Raji (cell line): ENCODE data around the gene SH3RF3.

Experiments used
- POLR2A ChIP-seq: IDR thresholded peaks from 2 replicates; pipeline ENCODE4 v1.6.1; 2011; ENCODE audit warnings: low read depth, low read length, control low read depth; ENCODE audit not compliant: insufficient read depth

Gene SH3RF3

DNA sequence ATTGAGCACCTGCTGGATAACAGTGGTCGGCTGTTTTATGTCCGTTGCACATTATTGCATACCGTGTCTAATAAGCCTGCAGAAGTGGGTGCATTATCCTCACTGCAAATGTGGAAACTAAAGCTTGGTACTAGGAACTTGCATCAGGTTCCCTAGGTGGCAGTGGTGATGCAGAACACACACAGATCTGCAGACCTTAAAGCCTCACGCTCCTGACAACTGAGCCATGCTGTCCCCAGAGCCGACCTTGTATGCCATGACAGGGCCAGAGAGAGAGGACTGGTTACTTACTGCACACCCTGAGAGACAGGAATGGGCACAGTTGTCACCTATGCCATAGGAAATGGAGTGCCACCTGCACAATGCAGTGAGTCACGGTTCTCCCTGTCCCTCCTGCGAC lies 151.8 kb downstream of the SH3RF3 start:
- TF ChIP-seq POLR2A: no peak

DNA sequence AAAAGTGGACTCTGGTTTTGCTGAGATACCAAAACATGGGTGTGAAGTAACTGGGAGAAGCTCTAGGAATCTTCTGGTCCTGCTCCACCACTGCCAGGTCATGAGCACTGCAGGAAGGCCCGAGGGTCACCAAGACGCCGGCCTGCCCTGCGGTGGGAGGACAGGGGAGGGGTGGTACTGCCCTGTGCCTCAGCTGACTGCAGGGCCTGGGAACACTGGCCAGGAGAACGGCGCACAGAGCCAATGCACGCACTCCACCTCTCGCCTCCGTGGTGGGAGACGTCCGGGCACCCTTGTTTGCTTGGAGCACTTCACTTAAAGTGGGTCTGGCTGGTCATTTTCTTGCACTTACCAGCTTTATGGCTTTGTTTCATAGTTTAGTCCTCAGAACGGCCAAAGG lies 153.4 kb downstream of the SH3RF3 start:
- TF ChIP-seq POLR2A: no peak

DNA sequence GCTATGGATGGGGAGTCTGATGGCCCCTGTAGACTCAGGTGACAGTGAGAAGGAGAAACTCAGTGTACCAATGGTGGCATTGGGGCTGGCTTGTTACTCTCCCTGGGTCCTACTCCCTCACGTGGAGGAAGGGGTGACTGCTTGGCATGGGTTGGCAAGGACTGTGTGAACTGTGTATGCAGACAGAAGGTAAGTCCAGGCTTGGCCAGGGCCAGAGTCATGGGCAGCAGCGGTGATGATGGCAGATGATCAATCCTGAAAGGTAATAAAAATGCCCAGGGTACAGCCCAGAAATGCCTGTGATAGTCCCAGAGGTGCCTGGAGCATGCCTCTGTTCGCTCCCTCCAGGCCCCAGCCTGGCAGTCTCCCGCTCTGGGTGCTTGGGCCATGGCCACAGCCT lies 153.9 kb downstream of the SH3RF3 start:
- no peak for TF ChIP-seq POLR2A

GRCh38 chr2:109284826-109285225 lies 155.8 kb downstream of the SH3RF3 start:
- no peak for TF ChIP-seq POLR2A

DNA sequence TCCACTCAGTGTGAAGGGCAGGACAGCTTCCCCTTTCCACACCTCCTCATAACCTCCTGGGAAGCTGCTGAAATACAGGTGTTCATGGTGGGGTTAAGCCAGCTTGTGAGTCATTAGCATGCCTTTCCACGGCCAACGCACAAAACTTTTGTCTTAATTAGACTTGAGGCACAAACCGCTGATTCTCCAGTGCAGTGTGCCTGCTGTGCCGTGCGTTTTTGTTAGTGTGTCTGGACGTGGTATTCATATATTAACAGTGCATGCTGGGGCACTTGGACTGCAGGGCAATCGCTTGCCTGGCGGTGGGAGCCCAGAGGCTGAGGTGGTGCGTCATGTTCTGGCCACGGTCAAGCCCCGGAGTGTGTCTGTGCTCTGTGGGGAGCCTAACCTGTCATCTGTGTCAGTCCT lies 156.2 kb downstream of the SH3RF3 start:
- no peak for TF ChIP-seq POLR2A

DNA sequence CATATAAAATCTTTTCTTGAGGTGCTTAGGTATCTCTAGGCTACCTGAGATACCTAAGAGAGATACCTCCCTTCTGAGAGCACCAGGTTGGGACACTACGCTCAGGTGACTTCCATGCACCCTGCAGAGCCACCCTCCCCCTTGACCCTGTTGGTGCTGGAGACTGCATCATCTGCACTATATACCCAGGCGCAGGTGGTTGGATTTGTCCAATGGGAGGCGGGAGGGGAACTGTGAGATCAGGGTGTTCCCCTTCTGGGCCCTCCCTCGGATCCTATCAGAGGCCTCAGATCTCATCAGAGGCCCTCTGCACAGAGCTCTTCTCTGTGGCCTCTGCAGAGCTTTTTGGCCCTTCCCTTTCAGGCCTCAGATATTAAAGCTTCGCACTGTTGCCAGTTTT lies 158.4 kb downstream of the SH3RF3 start:
- no peak for TF ChIP-seq POLR2A

- no peak for TF ChIP-seq POLR2A
These were observed 158.8 kb downstream of the SH3RF3 start for GRCh38 chr2:109287838-109288237.

DNA sequence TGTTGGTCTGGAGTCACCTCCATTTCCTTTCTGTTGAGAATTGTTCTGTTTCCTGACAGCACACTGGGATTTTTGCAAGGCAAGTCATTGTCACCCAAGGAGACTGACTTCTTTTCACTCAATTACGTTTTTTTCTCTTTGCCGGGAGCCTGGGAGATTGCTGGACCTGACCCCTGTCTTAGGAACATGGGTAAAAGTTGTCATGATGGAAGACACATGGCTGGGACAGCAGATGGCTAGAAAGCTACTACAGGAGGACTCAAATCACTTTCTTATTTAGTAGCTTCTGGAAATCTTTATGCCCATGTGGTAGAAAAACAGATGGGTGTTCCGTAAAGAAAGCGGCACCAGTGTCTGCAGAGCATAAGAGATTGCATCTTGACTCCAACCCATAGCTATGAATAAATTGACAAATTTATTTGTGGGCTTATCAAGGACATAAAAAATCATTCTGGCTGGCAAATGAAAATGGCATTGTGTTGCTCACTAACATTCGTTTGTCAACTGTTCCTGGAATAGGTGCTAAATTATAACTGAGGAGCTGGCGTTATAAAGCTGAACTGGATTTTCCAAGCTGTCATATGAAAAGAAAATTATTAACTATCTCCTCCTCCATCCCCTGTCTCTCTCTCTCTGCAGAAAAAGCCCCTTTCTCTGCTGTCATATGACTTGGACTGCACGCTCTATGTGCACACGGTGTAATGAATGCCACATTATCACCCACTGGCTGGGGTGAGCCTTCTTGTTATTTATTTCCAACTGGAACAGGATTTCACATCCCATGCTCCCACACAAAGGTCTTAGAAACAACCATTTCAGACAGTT lies 159.8 kb downstream of the SH3RF3 start:
- TF ChIP-seq POLR2A: no peak

DNA sequence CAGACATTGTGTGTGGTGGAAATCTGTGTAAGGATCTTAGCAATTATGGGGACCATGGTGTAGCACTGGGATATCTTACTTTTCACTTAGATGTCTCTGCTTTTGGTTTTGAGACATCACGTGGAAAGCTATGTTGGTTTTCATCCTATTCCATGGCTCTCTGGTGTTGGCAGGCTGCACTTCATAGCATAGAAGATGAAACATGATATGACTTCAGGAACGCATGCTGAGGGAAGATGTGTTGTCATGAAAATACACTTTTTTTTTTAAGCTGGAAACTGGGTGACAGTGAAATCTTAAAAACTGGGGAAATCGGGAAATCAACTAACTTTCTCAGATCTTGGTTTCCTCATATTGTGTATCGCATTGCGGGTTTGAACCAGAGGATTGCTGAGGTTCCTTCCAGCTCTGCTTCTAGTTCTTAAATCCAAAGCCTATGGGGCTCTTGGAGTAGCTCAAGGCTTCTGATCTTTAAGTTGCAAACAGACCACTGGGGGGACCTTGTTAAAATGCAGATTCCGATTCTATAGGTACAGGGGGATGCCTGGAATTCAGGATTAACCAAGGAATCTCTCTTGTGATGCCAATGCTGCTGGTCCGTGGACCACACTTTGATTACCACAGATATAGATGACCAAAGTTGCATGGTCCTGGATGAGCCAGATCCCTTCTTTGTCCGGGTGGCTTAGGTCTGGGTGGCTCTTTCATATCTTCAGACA lies 160.7 kb downstream of the SH3RF3 start:
- no peak for TF ChIP-seq POLR2A

- TF ChIP-seq POLR2A: no peak
These were observed 162.1 kb downstream of the SH3RF3 start for GRCh38 chr2:109290887-109291643.

DNA sequence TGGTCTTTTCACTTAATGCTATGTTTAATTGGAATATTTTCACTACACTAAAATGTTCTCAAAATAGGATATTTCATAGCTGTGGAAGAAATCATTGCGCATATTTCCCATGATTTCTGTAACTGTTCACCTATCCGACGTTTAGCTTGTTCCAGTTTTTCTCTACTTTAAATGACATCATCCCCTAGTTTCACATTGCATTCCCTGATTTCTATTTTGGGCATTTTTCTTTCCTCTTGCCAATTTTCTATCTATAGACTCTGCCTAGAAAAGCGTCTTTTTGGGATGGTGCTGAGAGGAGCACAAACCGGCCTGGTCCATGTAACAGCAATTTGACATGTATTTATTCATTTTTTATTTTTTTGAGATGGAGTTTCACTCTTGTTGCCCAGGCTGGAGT lies 163.4 kb downstream of the SH3RF3 start:
- TF ChIP-seq POLR2A: no peak

GRCh38 chr2:109293663-109294062 lies 164.7 kb downstream of the SH3RF3 start:
- TF ChIP-seq POLR2A: no peak

- no peak for TF ChIP-seq POLR2A
These were observed 165.5 kb downstream of the SH3RF3 start for GRCh38 chr2:109294523-109294922.

- no peak for TF ChIP-seq POLR2A
These were observed 166.2 kb downstream of the SH3RF3 start for GRCh38 chr2:109295070-109295780.

DNA sequence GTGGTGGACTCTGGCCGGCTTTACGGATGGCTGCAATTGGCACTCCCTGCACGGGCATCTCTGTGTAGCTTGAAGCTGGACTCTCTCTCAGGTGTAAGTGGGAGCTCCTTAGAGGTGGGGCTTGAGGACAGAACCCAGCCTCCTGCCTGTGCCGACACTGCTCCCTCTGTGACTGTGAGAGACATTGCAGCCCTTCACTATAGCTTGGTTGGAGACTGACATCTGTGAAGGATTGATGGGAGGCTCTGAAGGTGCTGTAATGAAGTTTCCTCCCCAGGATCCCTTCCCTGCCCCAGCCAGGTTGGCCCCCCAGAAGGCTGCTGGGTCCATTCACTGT lies 166.7 kb downstream of the SH3RF3 start:
- TF ChIP-seq POLR2A: no peak
